Smooth muscle cell of the brain vasculature (primary cell): ENCODE results near the gene NTRK3.

Experiments used
- DNase-seq: peaks from one replicate; pipeline ENCODE4 v3.0.0-alpha.2; 2012; ENCODE audit warnings: low read depth, low spot score

NTRK3 gene

DNA sequence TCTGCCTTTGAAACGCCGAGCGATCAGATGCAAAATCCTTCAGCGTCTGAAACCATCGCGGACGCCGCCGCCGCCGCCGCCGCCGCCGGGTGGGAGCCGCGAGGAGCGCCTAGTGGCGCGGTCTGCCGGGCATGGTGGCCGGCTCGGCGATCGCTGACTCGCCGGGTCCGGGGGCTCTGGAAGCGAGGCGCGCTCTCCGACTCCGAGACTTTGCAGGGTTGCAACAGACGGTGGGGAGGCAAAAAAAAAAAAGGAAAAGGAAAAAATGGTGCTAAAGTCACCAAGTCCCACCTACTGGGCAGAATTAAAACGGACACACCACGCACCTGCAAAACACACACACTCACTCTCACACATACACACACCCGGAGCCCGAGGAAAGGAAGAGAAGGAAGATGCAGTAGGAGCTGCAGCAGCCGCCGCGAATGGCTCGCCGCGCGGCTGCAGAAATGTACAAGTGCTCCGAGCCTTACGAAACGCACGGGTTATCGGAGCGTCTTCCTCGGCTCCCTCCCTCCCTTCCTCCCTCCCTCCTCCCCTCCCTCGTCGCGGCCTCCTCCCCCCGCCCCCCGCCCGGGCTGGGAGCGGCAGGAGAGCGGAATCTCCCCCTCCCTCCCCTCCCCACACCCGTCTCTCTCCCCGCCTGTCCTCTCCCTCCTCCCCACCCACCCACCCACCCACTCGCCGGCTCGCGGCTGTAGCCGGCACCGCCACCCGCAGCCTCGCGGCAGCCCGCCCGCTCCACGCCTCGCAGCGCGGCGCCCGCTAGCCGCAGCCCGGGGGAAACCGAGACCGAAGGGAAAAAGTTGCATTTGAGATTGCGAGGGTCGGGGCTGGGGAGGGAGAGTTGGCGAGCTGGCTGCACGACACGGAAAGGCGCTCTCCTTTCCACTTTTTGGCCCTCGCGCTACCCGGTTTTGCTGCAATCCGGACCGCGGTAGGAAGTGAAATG lies at the start of gene NTRK3:
Gene NTRK3 (minus strand): TSS at position 461 of the 952 bp plus-strand sequence. CDS start 586 bp downstream, outside the sequence.
- DNase-seq: no peak

DNA sequence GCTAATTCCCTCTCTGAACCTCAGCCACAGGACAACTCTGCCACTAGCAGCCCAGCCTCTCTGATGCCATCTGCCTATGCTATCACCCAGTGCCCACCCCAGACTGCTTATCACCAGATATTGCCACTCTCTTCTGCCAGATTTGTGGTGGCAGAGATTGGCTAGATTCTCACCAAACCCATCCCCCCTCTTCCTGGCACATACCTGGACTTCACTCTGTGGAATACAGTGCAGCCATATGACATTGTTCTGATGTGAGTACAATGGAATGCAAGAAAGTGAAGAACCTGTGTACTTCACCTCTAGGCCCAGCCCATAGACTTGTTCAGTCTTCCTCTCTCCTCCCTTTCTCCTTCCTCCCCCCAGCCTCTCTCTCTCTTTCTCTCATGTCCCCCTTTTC lies 46.9 kb upstream of the NTRK3 start:
- DNase-seq: no peak

DNA sequence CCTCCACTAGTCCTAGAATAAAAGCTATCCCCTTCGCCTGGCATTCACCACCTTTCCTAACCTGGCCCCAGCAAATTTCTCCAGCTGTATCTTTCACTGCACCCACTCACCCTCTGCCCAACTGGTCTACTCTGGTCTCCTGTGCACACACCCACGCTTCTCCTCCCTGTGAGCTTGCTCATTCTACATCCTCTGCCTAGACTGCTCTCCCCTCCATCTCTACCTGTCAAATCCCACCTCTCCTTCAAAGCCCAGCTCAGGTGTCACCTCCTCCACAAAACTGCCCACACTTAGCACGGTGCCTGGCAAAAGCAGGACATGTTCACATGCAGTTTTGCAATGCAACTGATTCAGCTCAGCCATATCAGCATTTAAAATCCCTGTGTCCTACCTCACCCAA lies 45.8 kb upstream of the NTRK3 start:
- DNase-seq: no peak

DNA sequence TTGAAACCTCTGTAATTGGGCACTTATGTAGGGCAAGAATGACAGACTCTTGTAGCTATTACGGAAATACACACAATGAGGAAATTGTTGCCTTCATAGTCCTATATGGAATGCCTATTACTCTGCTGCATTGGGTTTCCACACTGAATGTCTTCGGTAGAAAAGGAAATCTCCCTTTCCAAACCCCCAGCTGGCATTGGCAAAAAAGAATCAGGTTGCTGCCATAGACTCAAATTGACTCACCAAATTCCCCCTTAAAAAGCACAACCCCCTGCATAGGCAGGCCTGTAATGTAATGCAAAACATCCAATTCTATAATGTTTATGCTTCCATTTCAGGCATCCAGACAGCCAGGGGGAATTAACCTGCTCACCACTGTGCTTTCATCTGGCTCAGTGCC lies 44.8 kb upstream of the NTRK3 start:
- DNase-seq: no peak

DNA sequence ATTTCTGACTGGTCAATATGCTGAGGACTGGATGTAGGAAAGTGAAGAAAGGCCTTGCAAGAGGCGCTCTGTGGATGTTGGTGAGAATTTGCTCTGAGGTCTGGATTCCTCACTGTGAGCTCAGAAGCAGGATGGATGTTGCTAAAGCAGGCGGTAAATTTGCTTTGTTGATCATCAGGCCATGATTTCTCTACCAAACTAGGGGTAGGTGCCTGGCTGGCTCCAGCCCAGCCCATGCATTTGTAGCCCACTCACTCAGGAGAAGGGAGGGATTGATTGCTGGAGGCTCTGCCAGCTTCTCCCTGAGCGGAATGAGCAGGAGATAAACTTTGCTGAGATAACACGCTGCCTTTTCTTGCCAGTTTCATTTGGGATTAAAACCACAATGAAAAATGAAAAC lies 44.3 kb upstream of the NTRK3 start:
- DNase-seq: no peak

DNA sequence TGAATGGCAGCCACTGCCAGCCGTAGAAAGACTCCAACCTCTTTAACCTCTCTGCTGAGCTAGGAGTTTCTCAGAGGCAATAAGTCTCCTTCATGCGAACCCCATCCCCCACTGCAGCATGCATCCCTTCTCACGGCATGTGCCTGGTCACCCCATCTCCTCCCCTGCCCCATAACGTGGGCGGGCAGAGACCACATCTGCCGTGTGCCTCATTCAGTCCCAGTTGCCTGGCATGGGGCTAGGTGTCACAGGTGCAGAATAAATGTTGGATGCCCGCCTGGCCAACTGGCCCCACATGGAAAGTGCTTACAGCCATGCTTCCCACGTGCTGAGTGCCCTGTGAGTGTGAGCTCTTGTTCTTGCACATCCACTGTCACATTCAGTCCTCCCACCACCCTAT lies 43.5 kb upstream of the NTRK3 start:
- DNase-seq: no peak

DNA sequence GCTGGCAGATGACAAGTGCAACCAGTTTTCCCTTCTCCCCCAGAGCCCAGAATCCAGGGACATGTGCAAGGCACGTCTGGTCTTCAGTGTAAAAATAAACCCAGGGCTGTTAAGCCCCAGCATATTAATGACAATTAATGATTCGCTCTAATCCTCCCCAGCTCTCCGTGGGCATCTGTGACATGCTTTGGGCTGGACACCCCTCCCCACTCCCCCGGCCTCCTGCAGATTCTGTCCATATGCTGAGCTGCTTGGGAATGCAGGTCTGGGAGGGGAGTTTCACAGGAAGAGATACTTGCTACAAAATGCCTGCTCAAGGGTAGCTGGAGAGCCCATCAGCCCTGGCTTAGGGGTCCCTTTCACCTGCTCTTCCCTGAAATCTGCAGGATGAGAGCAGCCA lies 43.0 kb upstream of the NTRK3 start:
- no peak for DNase-seq

DNA sequence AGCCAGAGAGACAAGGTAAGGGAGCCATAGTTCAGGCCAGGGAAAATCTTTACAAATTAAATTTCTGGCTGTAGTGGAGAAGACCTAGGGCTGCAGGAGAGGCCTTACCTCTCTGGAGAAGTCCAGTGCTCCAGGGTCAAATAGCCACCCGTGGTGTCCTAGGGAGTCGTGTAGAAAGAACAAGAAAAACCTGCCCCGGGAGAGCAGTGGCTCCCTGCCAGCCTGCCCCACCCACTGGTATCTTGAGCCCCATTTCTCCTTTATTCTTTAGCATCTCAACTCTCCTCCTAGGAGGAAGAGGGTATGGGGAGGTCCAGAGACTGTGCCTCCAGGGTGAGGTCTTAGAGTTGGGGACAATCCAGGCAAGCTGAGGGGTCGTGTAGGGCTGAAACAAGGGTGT lies 32.1 kb upstream of the NTRK3 start:
- no peak for DNase-seq

DNA sequence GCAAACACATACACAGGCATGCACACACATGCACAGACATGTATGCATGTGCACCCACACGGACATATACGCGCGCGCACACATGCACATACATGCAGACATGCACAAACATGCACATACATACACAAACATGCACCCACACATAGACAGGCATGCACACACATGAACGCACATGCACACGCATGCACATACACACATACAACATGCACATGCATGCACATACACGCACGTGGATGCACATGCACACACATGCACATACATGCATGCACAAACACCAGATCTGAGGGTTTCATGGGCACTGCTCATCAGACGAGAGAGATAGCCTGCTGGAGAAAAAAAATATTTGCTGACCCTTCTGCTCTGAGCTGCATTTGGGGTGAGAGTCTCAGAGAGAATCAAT lies 31.7 kb upstream of the NTRK3 start:
- DNase-seq: no peak

DNA sequence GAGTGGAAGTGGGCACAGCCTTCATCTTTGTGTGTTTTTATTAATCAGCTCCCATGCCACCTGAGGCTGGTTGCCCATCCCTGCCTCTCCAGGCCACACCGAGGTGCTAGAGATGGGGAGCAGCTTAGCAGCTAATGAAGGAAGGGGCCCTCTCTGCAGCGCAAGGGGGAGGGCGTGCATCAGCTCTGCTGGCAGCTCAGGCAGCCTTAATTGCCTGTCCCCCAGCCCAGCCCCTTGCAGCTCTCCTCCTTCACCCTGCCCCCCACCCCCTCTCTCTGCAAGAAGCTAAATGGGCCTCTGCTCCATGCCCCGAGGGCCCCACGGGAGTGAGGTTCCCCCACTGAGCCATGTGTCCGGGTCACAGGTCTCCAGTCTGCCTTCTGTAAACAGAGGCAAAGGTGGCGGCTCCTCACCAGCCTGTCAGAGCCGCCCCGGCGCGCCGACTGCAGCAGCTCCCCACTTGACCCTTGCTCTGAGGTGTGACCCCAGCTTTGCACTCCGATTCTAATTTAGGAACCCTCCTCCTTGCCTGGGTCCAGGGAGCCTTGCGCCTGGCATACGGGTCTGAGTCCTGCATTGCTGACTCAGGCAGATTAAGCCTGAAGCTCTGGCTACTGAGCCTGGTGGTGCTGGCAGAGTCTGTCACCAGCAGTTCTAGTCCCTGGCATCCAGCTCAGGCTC lies 27.9 kb upstream of the NTRK3 start:
- no peak for DNase-seq

DNA sequence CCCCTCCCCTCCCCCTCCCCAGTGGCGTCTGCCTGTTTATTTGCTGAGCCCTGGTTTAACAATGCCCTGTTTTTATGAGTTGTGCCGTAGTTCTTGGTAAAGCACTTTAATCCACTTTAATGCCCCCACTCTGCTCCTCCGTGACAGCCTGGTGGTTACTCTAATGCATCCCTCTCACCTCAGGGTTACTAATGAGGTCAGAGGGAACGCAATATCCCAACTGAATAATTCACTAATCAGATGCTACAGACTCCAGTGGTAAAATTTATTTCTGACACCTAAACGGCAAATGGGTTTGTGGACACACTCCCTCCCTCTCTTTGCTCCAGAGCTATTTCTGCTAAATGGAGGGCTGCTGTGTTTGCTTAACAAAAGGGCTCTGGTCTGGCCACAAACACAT lies 26.1 kb upstream of the NTRK3 start:
- no peak for DNase-seq

DNA sequence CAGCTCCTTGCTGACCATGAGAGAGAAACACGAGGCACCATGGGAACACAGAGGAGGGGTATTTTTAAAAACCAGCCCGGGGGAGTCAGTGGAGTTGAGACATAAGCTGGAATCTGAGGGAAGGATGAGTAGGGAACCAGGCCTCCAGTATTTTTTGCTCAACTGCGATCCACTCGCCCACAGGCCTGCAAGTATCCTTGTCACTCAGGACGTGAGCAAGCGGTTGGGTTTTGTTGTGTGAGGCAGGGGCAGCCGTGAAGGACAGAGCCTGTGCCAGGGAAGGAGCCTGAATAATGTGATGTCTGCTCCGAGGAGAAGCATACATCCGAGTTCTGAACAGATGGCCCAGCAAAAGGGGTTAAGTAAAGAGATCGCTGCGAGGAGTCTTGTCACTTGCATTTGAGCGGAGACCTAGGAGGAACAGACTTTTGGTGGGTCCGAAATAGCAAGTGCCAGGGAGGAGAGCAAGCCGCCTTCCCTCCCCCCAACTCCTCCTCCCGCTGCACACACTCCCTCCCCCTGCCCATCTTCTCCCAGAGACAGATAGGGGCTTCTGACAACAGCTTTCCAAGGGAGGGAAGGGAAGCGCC lies 20.4 kb upstream of the NTRK3 start:
- no peak for DNase-seq

DNA sequence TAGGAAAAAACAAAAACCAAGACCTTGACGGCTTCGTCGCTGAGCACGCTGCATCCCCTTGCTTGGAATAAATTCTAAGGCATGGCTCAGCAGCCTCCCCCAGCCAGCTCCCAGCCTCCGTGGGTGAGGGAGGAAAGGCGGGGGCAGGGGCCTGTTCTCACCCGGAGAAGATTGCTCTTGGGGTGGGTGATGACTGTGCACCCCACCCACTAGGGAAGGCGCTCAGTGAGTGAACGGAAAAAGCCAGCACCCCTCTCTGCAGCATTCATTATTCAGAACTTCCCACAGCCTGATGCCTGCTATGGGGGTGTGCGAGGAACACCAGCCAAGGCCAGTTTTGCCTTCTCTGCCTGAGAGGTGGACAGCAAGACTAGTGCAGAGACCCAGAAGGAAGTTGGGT lies 19.3 kb upstream of the NTRK3 start:
- no peak for DNase-seq

DNA sequence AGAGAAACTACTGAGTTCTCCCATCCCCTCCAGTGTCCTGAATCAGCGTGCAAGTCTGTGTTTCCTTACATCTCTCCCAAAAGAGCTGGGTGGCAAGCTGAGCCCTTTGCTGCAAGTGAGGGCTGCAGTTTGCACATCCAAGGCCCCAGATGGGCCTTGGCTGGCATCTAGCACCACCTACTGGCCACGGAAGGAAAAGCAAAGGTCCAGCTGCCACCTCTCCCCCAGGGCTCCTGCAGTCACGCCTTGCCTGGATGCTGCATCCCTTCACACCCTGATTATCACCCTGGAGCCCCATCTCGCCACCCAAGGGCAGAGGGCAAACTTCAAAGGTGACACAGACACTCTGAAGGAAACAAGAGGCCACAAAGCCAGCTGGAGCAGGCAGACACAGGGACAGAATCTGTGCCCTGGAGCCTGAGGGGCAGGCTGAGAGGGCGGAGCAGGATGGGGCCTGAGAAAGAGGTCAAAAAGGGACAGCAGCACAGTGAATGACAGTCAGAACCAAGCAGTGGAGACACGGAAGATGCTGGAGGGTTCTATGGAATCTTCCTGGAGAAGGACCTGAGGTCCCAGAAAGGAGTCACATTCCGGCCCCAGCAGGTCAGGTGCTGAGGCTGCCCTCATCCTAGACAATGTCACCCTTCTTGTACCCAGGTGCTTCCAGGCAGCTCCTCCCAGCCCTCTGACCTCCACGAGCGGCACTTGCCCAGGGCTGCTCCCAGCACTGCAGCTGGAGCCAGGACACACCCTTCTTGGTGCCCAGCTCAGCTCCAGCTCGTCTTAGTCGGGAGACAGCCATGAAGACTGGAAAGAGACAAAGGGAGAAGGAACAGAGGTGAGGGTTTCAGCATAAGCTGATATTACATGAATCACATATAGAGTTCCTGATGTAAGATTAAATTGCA lies 18.3 kb upstream of the NTRK3 start:
- no peak for DNase-seq

DNA sequence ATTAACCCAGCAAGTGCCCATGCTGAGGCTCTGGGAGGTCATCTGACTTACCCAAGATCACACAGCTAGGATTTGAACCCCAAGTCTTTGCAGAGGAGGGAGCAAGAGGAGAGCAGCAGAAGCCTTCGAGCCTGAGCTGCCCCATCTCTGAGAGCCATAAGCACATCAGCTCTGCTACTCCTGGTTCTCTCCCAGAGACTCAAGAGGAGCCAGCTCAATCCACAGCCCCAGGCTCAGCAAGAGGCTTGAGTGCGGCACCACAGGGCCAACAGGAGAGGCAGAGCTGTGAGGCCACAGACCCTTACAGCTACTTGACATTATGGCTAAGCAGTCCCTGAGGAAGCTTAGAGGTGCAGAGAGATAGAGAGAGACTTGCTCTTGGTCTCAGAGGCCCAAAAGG lies 15.9 kb upstream of the NTRK3 start:
- no peak for DNase-seq

DNA sequence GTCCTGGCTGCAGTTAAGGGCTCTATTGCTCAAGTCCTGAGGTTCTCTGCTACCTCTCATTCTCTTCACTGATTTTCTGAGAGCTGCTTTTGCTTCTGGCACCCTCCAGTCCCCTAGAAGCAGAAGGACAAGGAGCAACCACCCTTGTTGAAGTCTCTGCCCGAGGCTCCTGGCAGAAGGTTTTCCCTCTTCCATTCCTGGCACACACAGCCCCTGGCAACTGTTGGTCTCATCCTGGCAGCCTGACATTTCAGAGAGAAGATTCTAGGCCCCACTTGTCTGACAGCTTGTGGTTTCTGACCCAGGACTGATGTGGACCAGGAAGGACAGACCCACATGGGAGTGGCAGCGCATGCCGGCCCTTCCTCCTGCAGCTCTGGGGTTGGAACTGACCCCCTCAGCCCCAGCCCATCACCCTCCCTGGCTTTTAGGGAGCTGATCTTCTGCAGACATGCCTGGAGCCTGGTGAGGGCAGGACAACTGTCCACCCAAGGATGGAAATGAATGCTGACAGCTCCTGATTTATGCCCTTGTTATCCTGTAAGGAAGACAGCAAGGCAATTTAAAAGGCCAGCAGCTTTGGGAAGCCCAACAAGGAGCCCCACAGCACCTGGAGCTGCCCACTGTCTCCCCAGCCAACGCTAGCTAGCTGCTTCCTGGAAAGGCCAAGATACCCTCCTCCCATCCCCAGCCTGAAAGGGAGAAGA lies 13.0 kb upstream of the NTRK3 start:
- DNase-seq: no peak

DNA sequence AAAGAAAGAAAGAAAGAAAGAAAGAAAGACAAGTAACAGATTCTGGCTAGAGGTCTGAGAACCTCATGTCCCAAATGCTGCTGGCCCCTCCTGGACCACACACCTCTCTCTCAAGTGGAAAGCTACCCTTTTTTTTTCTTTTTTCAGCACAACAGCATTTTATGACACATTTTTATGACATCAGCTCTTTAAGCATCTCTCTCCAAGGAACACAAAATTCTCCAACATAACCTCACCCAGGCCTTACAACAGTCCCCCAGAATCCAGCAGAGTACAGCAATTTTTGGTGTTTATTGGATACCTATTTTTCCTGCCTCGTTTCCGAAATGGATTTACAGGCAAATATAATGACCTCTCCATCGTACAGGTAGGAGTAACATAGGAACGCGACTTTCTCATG lies 11.2 kb upstream of the NTRK3 start:
- no peak for DNase-seq

DNA sequence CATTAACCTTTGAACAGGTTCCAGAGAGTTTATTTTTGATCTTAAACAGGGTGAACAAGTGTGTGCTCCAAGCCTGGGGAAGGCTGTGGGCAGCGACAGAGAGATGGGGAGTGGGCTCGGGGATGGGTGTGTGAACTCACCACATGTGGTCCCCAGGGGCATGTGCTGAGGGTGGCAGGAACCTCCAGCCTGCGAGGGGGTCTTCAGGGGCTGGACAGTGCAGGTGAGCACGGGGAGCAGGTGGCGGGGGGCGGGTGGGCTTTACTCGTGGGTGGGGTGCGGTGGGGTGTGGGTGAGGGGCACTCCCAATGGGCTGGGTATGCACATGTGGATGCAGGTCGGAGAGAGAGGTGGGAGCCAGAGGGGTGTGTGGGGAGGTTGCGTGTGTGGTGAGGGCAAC lies 9.6 kb upstream of the NTRK3 start:
- no peak for DNase-seq

DNA sequence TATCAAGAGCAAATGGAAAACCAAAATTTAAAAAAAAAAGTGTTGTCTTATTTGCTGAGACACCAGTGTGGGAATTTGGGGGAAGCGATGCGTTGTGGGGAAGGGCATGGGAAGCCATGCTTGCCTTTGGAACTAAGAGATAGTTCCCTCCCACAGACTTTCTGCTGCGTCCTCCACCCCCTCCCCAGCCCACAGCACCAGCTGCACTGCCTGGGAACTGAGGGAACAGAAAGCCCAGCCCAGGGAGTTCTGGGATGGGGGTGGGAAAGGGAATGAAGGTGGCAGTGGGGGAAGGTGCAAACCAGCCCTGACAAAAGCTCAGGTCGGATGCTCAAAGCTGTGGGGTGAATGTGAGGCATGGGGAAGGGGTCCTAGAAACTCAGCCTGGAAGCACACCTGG lies 8.1 kb upstream of the NTRK3 start:
- no peak for DNase-seq

DNA sequence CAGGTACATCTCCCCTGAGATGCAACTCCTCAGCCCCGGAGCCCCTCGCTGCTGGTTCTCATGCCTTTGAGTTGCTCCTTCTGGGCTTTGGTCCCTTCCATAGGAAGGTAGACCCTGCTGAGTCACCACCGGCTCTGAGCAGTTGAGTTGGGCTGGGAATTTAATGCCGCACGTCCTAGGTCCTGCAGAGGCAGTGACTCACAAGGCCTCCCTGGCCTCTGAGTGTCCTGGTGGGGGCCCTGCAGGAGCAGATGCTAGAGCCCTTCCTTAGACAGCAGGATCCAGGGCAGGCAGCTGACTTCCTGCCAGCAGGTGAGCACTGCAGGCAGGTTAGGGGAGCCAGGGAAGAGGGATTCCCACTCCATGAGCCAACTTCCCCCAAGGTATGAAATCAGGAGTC lies 5.5 kb upstream of the NTRK3 start:
- no peak for DNase-seq

DNA sequence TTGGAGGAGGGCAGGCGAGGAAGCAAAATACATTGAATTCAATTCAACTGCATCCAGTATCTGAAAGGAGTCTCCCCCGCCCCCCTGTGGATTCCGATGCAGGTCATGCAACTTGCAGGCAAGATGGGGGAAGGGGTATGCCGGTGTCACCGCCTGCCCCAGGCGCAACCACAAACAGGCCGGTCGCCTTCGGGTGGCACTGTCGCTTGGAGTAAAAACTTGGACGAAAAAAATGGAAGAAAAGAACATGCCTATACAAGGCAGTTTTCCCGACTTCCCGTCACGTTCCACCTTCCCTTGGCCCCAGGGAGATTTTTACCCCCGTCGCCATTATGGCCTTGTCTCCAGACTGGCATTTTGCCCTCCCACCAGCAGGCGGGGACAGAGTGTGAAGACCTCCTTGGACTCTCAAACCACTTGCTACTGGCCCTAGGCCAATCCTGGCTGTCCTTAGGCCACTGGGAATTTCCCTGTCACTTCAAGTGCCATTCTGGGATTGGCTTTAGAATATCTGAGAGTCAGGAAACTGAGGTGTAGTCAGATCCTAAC lies 1.6 kb upstream of the NTRK3 start:
- DNase-seq: no peak
